GM23248 (cell line): ENCODE measurements around the gene NDEL1.

Source experiments
- EZH2 ChIP-seq: fragments of 200-600 bp; sonication (generic); IDR thresholded peaks from 2 replicates; pipeline ENCODE4 v1.6.1; 2018; ENCODE audit warnings: antibody characterized with exemption, mild to moderate bottlenecking; ENCODE audit not compliant: insufficient read depth, poor library complexity, severe bottlenecking
- EZH2phosphoT487 ChIP-seq: fragments of 200-600 bp; sonication (generic); IDR thresholded peaks from 2 replicates; pipeline ENCODE4 v1.6.1; 2018; ENCODE audit warnings: antibody characterized with exemption, moderate library complexity, mild to moderate bottlenecking, low read depth; ENCODE audit not compliant: insufficient read depth

GRCh38 chr17:8503368-8503767, 67.7 kb downstream of the NDEL1 start:
- TF ChIP-seq EZH2 (no peak), EZH2phosphoT487 (no peak)
